Endothelial cell of umbilical vein (primary cell): Measurements from ENCODE around the gene EPN1. TPM values are rescaled to one million over a fixed set of nuclear protein-coding genes. Genes with fewer than 3 reads are reported as not detected.

Experiments
- Bru-seq: library from RNA; stranded (reverse); fragments of 400-500 nt; gene quantifications from one replicate; lab custom pipeline; 2021; lab: Mats Ljungman, UMichigan
- BruChase-seq, 2 experiments: library from RNA; stranded (reverse); fragments of 400-500 nt; gene quantifications; one replicate each; lab custom pipeline; 2021; lab: Mats Ljungman, UMichigan
- BruUV-seq: library from RNA; stranded (reverse); fragments of 400-500 nt; replicated peaks from 2 replicates; lab custom pipeline; 2021; lab: Mats Ljungman, UMichigan
- CTCF ChIA-PET: fragments of 300-600, 350-600 bp; sonication (Branson Sonifier 250); formaldehyde crosslinking; loops from one replicate; lab custom pipeline; 2021; ENCODE audit warnings: antibody characterized with exemption, inconsistent platforms; lab: Charles Lee
- POLR2A ChIA-PET: fragments of 300-600, 350-600 bp; sonication (Branson Sonifier 250); formaldehyde crosslinking; loops from one replicate; lab custom pipeline; 2021; ENCODE audit warnings: antibody characterized with exemption, inconsistent platforms; lab: Charles Lee
- DNase-seq: peaks from one replicate; pipeline ENCODE4 v3.0.0-alpha.2; 2011; ENCODE audit warnings: low read depth, low spot score
- FAIRE-seq: peaks from 2 replicates; lab custom pipeline; 2011; peaks lifted over from hg19 to GRCh38; lab: Jason Lieb, UNC
- H2AFZ ChIP-seq: 2 replicates; pipeline ENCODE4 v1.6.0; 2012; ENCODE audit warnings: low read depth, low read length, control low read depth, inconsistent platforms
- H3K27ac ChIP-seq: 2 replicates; pipeline ENCODE4 v1.5.1; 2011; ENCODE audit warnings: low read depth, mild to moderate bottlenecking, control low read depth, low read length, moderate library complexity; ENCODE audit not compliant: insufficient read depth
- H3K27me3 ChIP-seq, 2 experiments: 2 replicates each; pipeline versions ENCODE4 v1.6.0 to v1.6.1; 2011; ENCODE audit warnings: low read length in 2 of 2, mixed read lengths in 1 of 2; ENCODE audit not compliant: control insufficient read depth in 2 of 2, insufficient read depth in 2 of 2
- H3K36me3 ChIP-seq, 2 experiments: 2 replicates in 1 of 2; 3 replicates in 1 of 2; pipeline ENCODE4 v1.5.1; 2011; ENCODE audit warnings: low read length in 2 of 2, mild to moderate bottlenecking in 1 of 2, moderate library complexity in 1 of 2; ENCODE audit not compliant: control insufficient read depth in 2 of 2, insufficient read depth in 2 of 2; ENCODE audit errors: extremely low read depth in 1 of 2
- H3K4me1 ChIP-seq: 3 replicates; pipeline ENCODE4 v1.5.1; 2011; ENCODE audit warnings: mild to moderate bottlenecking, low read length; ENCODE audit not compliant: control insufficient read depth, insufficient read depth; ENCODE audit errors: extremely low read depth
- H3K4me2 ChIP-seq: 2 replicates; pipeline ENCODE4 v1.6.1; 2011; ENCODE audit warnings: low read length, control low read depth, mixed read lengths; ENCODE audit not compliant: insufficient read depth
- H3K4me3 ChIP-seq, 3 experiments: fragments of 200-600 bp in 1 of 3; sonication (generic), shearing (Covaris generic) in 1 of 3; replicated peaks in 1 of 3; 2 replicates each; pipeline ENCODE4 v1.5.1; 2011 to 2016; ENCODE audit warnings: control low read depth in 3 of 3, low read length in 3 of 3, mild to moderate bottlenecking in 2 of 3, inconsistent platforms in 1 of 3, low read depth in 1 of 3, moderate library complexity in 1 of 3; ENCODE audit not compliant: insufficient read depth in 1 of 3
- H3K79me2 ChIP-seq: 2 replicates; pipeline ENCODE4 v1.6.0; 2012; ENCODE audit warnings: low read length, inconsistent platforms; ENCODE audit not compliant: control insufficient read depth, insufficient read depth
- H3K9ac ChIP-seq: replicated peaks from 2 replicates; pipeline ENCODE3; 2011; ENCODE audit warnings: low read length, control low read depth; ENCODE audit not compliant: insufficient read depth; ENCODE audit errors: extremely low read depth
- H3K9me1 ChIP-seq: replicated peaks from 3 replicates; pipeline ENCODE4 v1.6.0; 2011; ENCODE audit warnings: mild to moderate bottlenecking, low read length; ENCODE audit not compliant: control insufficient read depth, insufficient read depth; ENCODE audit errors: extremely low read depth
- H3K9me3 ChIP-seq: replicated peaks from 2 replicates; pipeline ENCODE4 v1.5.1; 2012; ENCODE audit warnings: low read length, inconsistent platforms; ENCODE audit not compliant: control insufficient read depth, insufficient read depth
- H4K20me1 ChIP-seq: replicated peaks from 2 replicates; pipeline ENCODE3; 2011; ENCODE audit warnings: mild to moderate bottlenecking, low read length; ENCODE audit not compliant: control insufficient read depth, insufficient read depth; ENCODE audit errors: extremely low read depth
- CTCF ChIP-seq, 2 donors: IDR thresholded peaks; 1 replicate in 1 of 2; 2 replicates in 1 of 2; pipeline ENCODE4 v1.5.1; 2011; ENCODE audit warnings: low read length in 2 of 2, mild to moderate bottlenecking in 2 of 2, moderate library complexity in 2 of 2, control low read depth in 1 of 2, inconsistent platforms in 1 of 2, low read depth in 1 of 2; ENCODE audit not compliant: insufficient read depth in 1 of 2; ENCODE audit errors: extremely low read depth in 1 of 2
- EZH2 ChIP-seq: IDR thresholded peaks from 2 replicates; pipeline ENCODE4 v1.6.1; 2012; ENCODE audit warnings: borderline replicate concordance, low read depth, mild to moderate bottlenecking, moderate library complexity, low read length, inconsistent platforms; ENCODE audit not compliant: severe bottlenecking
- FOS ChIP-seq: IDR thresholded peaks from 2 replicates; pipeline ENCODE4 v1.6.1; 2011; ENCODE audit warnings: mild to moderate bottlenecking, low read length, moderate library complexity, borderline replicate concordance; ENCODE audit not compliant: insufficient read depth
- GATA2 ChIP-seq: IDR thresholded peaks from 2 replicates; pipeline ENCODE4 v1.7.0; 2011; ENCODE audit warnings: low read depth, mild to moderate bottlenecking, moderate library complexity, mixed read lengths, low read length; ENCODE audit not compliant: insufficient read length, insufficient read depth
- JUN ChIP-seq: IDR thresholded peaks from 2 replicates; pipeline ENCODE4 v1.6.1; 2011; ENCODE audit warnings: borderline replicate concordance, low read depth; ENCODE audit not compliant: insufficient read length, insufficient read depth
- MAX ChIP-seq: IDR thresholded peaks from 2 replicates; pipeline ENCODE4 v1.6.1; 2011; ENCODE audit not compliant: insufficient read depth, insufficient read length
- MYC ChIP-seq: IDR thresholded peaks from one replicate; pipeline ENCODE4 v1.6.1; 2011; ENCODE audit warnings: mild to moderate bottlenecking, low read depth, low read length
- POLR2A ChIP-seq: IDR thresholded peaks from 2 replicates; pipeline ENCODE4 v1.6.1; 2012; ENCODE audit warnings: low read depth, mild to moderate bottlenecking, control low read depth, low read length
- POLR2AphosphoS5 ChIP-seq: IDR thresholded peaks from 2 replicates; pipeline ENCODE4 v1.6.1; 2012; ENCODE audit warnings: low read depth, mild to moderate bottlenecking, control low read depth, low read length, moderate library complexity; ENCODE audit not compliant: insufficient read depth
- dilution Hi-C: fragments of 300-500 bp; cut with MboI; formaldehyde crosslinking; loops from one replicate; pipeline ENCODE4 v1.15.0; 2019; ENCODE audit warnings: low sequenced_read_pairs; ENCODE audit not compliant: extremely low pct_ligation_motif_present
- intact Hi-C: fragments of 100-400 bp; cut with micrococcal nuclease; formaldehyde crosslinking; loops from one replicate; pipeline ENCODE4 v1.10.0; 2022
- long read RNA-seq: library from polyadenylated mRNA; stranded (forward); transcript quantifications from one replicate; pipeline ENCODE4 v2.0.0, GENCODE V29; 2021
- polyA minus RNA-seq, 3 experiments: library from RNA; depleted of rRNA, polyadenylated mRNA; stranded (reverse); fragments of >200 nt; gene quantifications; 1 replicate in 1 of 3; 2 replicates in 2 of 3; pipeline ENCODE4 v1.2.3, GENCODE V29; 2011
- polyA plus RNA-seq, 4 experiments: library from polyadenylated mRNA; depleted of rRNA in 3 of 4; stranded (reverse) in 3 of 4; unstranded in 1 of 4; fragments of >200 nt; gene quantifications; 2 replicates each; pipeline versions ENCODE4 v1.2.1 to v1.2.3, GENCODE V29; 2011 to 2012; ENCODE audit warnings: missing spikeins in 1 of 4
- total RNA-seq: library from RNA; stranded (reverse); gene quantifications from 2 replicates; pipeline ENCODE4 v1.2.3, GENCODE V29; 2021

EPN1 gene
- 133 and 138 TPM in 2 replicates for total RNA-seq
- polyA plus RNA-seq: 76.9 and 87.2 TPM in 2 replicates
- polyA plus RNA-seq (2011; cell fraction: cytosol; rRNA removed): 52.2 and 91.9 TPM in 2 replicates
- polyA plus RNA-seq (2011; cell fraction: nucleus; rRNA removed): 37.8 and 43.7 TPM in 2 replicates
- 70.3 and 107 TPM in 2 replicates for polyA plus RNA-seq (2012)
- polyA minus RNA-seq: 47.2 and 66.9 TPM in 2 replicates
- polyA minus RNA-seq (2011; cell fraction: cytosol; rRNA and poly(A)+ RNA removed): 90.8 TPM
- polyA minus RNA-seq (2011; cell fraction: nucleus; rRNA and poly(A)+ RNA removed): 11.7 and 23.9 TPM in 2 replicates
- Bru-seq, nascent RNA: percentile 63 among the genes with signal in this experiment
- BruChase-seq, experiment 1, labeled RNA remaining after a 6-hour chase: percentile 80 among the genes with signal in this experiment
- BruChase-seq, experiment 2, labeled RNA remaining after a 2-hour chase: percentile 67 among the genes with signal in this experiment
- long read RNA-seq, full-length matches to known transcripts: 22 of 89 reads
- long read RNA-seq, partial matches to known transcripts: 52 of 89 reads
- long read RNA-seq, other reads (novel, unspliced or antisense): 15 of 89 reads

GRCh38 chr19:55674841-55675660, at the start of gene EPN1:
Gene EPN1, plus strand, starts transcription at chr19:55675226. Its CDS starts 3,402 bp downstream, at chr19:55678628.
- peak; percentile 93 for DNase-seq
- Histone ChIP-seq H3K9ac (peak within 1 kb of the TSS; percentile 75), H3K79me2 (peaks cover 79% of the 10 kb centered on the region), H2AFZ (no peak within 1 kb of the TSS), H3K9me1 (no peaks in the 10 kb centered on the region), H3K9me3 (no peaks in the 10 kb centered on the region), H3K27me3 (no peaks in the 10 kb centered on the region), H3K27ac (peak within 1 kb of the TSS; percentile 68), H3K4me3 (peak within 1 kb of the TSS; percentile 17 to 65 (median 63)), H3K4me1 (peaks cover 44% of the 10 kb centered on the region), H3K36me3 (peaks cover 19 to 21% of the 10 kb centered on the region in 2 experiments), H3K4me2 (peak within 1 kb of the TSS; percentile 91), H4K20me1 (peaks cover 5% of the 10 kb centered on the region)
- FAIRE-seq: peak; percentile 95
- BruUV-seq: no TSS peak
- intact Hi-C loops: loop anchor here (1.0 kb wide), 1 partner anchor 21 kb away; no protein-coding TSS in a partner anchor
- dilution Hi-C loops: no loop called here
- TF ChIP-seq MAX: no peak
- peak; percentile 68 for TF ChIP-seq POLR2A
- peak; percentile 91 for TF ChIP-seq POLR2AphosphoS5
- ChIA-PET POLR2A (no interaction called here), CTCF (no interaction called here)

GRCh38 chr19:55626350-55626749, 48.7 kb upstream of the EPN1 start:
- no peak overlapping the region for H3K4me3 ChIP-seq
- peaks cover 6% of the 10 kb centered on the region for H3K4me1 ChIP-seq
- H3K79me2 ChIP-seq: no peaks in the 10 kb centered on the region
- POLR2A ChIA-PET: interaction anchor here (0.9 to 1.4 kb wide), 2 partner anchors 16 to 22 kb away, joined by 3 read pairs; no protein-coding TSS in a partner anchor
- dilution Hi-C loops: no loop called here
- CTCF ChIA-PET: interaction anchor here (1.2 to 2.9 kb wide), 5 partner anchors 20 to 159 kb away, joined by 3 to 15 read pairs (median 5); partner anchors contain the start of gene CCDC106
- no peak overlapping the region for H3K4me2 ChIP-seq
- FAIRE-seq: no peak
- TF ChIP-seq FOS (no peak), MAX (no peak), GATA2 (no peak), POLR2AphosphoS5 (no peak), CTCF (IDR thresholded peaks at IDR 0.05; ENCODE audit: extremely low read depth in 1 of 2, insufficient read depth in 1 of 2, low read depth in 1 of 2, low read length in 2 of 2) (no peak), MYC (no peak), JUN (no peak), EZH2 (no peak)
- H3K36me3 ChIP-seq: peaks cover 0 to 1% of the 10 kb centered on the region in 2 experiments
- H3K27me3 ChIP-seq: no peaks in the 10 kb centered on the region
- no peak overlapping the region for H2AFZ ChIP-seq
- DNase-seq: no peak
- intact Hi-C loops: no loop called here
- H3K9me3 ChIP-seq: no peaks in the 10 kb centered on the region
- no peaks in the 10 kb centered on the region for H3K9me1 ChIP-seq
- no peaks in the 10 kb centered on the region for H4K20me1 ChIP-seq
- H3K9ac ChIP-seq: no peak overlapping the region
- no peak overlapping the region for H3K27ac ChIP-seq
- BruUV-seq: no TSS peak
